ENCODE results near the gene LCE2D. TPM values are rescaled to one million over a fixed set of nuclear protein-coding genes. Genes with fewer than 3 reads are reported as not detected.

LCE2D gene
- total RNA-seq, 1 donor from 2014 or later = not detected

- Histone ChIP-seq H3K4me3 (no peak within 1 kb of the TSS), H3K9me3 (replicated peaks) (peaks cover 4% of the 10 kb centered on the region), H3K36me3 (no peaks in the 10 kb centered on the region), H3K27ac (replicated peaks) (no peak within 1 kb of the TSS), H3K27me3 (ENCODE audit: low read depth) (no peaks in the 10 kb centered on the region), H3K4me1 (no peaks in the 10 kb centered on the region)
- intact Hi-C loops (cut with micrococcal nuclease) = no loop called here
- no peak for DNase-seq
- no peak for TF ChIP-seq CTCF (IDR thresholded peaks at IDR 0.05; ENCODE audit: borderline replicate concordance)
Observed at GRCh38 chr1:152697701-152698600, 34.8 kb downstream of the LCE2D start, which contains the start of gene LCE2A. TSS of gene LCE2A (plus strand) at chr1:152698345. CDS start at chr1:152698902, 557 bp downstream.

DNA sequence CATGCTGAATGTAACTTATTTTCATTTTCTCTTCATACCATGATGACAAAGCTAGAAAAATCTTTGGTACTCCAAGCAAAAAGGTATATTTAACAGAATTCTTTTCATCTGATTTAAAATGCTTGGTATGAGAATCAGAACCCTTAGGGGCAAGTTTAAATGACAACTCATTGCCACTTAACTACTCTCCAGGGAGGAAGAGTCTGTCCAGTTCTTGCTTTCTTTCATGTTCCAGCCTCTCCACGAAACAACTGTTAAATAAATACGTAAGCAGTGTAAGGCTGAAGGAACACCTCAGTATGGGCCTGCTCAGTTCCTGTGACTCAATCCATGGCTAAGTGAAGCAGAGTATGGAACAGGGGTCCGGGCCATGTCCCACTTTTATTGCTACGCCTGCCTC, 36.6 kb downstream of the LCE2D start:
- Histone ChIP-seq H3K4me1 (no peaks in the 10 kb centered on the region), H3K4me3 (no peak overlapping the region), H3K27me3 (ENCODE audit: low read depth) (no peaks in the 10 kb centered on the region), H3K9me3 (replicated peaks) (peaks cover 12% of the 10 kb centered on the region), H3K27ac (replicated peaks) (no peak overlapping the region), H3K36me3 (no peaks in the 10 kb centered on the region)
- intact Hi-C loops (cut with micrococcal nuclease) = no loop called here
- no peak for DNase-seq
- no peak for TF ChIP-seq CTCF (IDR thresholded peaks at IDR 0.05; ENCODE audit: borderline replicate concordance)

- DNase-seq = no peak
- intact Hi-C loops (cut with micrococcal nuclease) = no loop called here
- H3K27me3 ChIP-seq (ENCODE audit: low read depth) = no peaks in the 10 kb centered on the region
- no peaks in the 10 kb centered on the region for H3K4me1 ChIP-seq
- TF ChIP-seq CTCF (IDR thresholded peaks at IDR 0.05; ENCODE audit: borderline replicate concordance) = no peak
- H3K27ac ChIP-seq (replicated peaks) = no peak within 1 kb of the TSS
- peaks cover 15% of the 10 kb centered on the region for H3K9me3 ChIP-seq (replicated peaks)
- no peaks in the 10 kb centered on the region for H3K36me3 ChIP-seq
- H3K4me3 ChIP-seq = no peak within 1 kb of the TSS
Observed at GRCh38 chr1:152707860-152708259, 44.7 kb downstream of the LCE2D start, which contains the start of gene LCE4A. TSS of gene LCE4A (plus strand) at chr1:152708160. CDS start at chr1:152709076, 916 bp downstream.

Other genes with a start within 250 kb of the LCE2D start
- not detected for gene CRNN, start 249.1 kb upstream of the LCE2D start, total RNA-seq
- not detected for gene LCE5A, start 152.6 kb upstream of the LCE2D start, total RNA-seq
- gene CRCT1, start 148.9 kb upstream of the LCE2D start, total RNA-seq = not detected
- gene LCE3E, start 96.6 kb upstream of the LCE2D start, total RNA-seq = not detected
- not detected for gene LCE3D, start 82.9 kb upstream of the LCE2D start, total RNA-seq
- not detected for gene LCE3C, start 63.1 kb upstream of the LCE2D start, total RNA-seq
- gene LCE3B, start 49.6 kb upstream of the LCE2D start, total RNA-seq = not detected
- not detected for gene LCE3A, start 40.3 kb upstream of the LCE2D start, total RNA-seq
- not detected for gene LCE2C, start 11.9 kb downstream of the LCE2D start, total RNA-seq
- not detected for gene LCE2B, start 22.7 kb downstream of the LCE2D start, total RNA-seq
- gene LCE2A, start 35.0 kb downstream of the LCE2D start, total RNA-seq = not detected
- not detected for gene LCE4A, start 44.8 kb downstream of the LCE2D start, total RNA-seq
- not detected for gene KPRP, start 94.6 kb downstream of the LCE2D start, total RNA-seq
- not detected for gene LCE1F, start 111.8 kb downstream of the LCE2D start, total RNA-seq
- not detected for gene LCE1E, start 122.9 kb downstream of the LCE2D start, total RNA-seq
- not detected for gene LCE1D, start 133.3 kb downstream of the LCE2D start, total RNA-seq
- gene LCE1C, start 143.3 kb downstream of the LCE2D start, total RNA-seq = not detected
- not detected for gene LCE1B, start 148.6 kb downstream of the LCE2D start, total RNA-seq
- gene LCE1A, start 164.1 kb downstream of the LCE2D start, total RNA-seq = not detected
- not detected for gene LCE6A, start 179.5 kb downstream of the LCE2D start, total RNA-seq
- not detected for gene LCE7A, start 196.6 kb downstream of the LCE2D start, total RNA-seq
- not detected for gene SMCP, start 214.9 kb downstream of the LCE2D start, total RNA-seq
- not detected for gene IVL, start 245.2 kb downstream of the LCE2D start, total RNA-seq

All from left ventricle myocardium inferior (tissue), 1 donor.